ENCODE data around the gene TSPAN17. TPM values are rescaled to one million over a fixed set of nuclear protein-coding genes. Genes with fewer than 3 reads are reported as not detected.

Gene TSPAN17
- total and polyA plus RNA-seq, 9 of the 15 experiments (the other 6 are each of a cell fraction or from before 2014, with no cell fraction given), result 0.73 to 58.3 (median 34.5) TPM

- TF ChIP-seq, protein P1, sequence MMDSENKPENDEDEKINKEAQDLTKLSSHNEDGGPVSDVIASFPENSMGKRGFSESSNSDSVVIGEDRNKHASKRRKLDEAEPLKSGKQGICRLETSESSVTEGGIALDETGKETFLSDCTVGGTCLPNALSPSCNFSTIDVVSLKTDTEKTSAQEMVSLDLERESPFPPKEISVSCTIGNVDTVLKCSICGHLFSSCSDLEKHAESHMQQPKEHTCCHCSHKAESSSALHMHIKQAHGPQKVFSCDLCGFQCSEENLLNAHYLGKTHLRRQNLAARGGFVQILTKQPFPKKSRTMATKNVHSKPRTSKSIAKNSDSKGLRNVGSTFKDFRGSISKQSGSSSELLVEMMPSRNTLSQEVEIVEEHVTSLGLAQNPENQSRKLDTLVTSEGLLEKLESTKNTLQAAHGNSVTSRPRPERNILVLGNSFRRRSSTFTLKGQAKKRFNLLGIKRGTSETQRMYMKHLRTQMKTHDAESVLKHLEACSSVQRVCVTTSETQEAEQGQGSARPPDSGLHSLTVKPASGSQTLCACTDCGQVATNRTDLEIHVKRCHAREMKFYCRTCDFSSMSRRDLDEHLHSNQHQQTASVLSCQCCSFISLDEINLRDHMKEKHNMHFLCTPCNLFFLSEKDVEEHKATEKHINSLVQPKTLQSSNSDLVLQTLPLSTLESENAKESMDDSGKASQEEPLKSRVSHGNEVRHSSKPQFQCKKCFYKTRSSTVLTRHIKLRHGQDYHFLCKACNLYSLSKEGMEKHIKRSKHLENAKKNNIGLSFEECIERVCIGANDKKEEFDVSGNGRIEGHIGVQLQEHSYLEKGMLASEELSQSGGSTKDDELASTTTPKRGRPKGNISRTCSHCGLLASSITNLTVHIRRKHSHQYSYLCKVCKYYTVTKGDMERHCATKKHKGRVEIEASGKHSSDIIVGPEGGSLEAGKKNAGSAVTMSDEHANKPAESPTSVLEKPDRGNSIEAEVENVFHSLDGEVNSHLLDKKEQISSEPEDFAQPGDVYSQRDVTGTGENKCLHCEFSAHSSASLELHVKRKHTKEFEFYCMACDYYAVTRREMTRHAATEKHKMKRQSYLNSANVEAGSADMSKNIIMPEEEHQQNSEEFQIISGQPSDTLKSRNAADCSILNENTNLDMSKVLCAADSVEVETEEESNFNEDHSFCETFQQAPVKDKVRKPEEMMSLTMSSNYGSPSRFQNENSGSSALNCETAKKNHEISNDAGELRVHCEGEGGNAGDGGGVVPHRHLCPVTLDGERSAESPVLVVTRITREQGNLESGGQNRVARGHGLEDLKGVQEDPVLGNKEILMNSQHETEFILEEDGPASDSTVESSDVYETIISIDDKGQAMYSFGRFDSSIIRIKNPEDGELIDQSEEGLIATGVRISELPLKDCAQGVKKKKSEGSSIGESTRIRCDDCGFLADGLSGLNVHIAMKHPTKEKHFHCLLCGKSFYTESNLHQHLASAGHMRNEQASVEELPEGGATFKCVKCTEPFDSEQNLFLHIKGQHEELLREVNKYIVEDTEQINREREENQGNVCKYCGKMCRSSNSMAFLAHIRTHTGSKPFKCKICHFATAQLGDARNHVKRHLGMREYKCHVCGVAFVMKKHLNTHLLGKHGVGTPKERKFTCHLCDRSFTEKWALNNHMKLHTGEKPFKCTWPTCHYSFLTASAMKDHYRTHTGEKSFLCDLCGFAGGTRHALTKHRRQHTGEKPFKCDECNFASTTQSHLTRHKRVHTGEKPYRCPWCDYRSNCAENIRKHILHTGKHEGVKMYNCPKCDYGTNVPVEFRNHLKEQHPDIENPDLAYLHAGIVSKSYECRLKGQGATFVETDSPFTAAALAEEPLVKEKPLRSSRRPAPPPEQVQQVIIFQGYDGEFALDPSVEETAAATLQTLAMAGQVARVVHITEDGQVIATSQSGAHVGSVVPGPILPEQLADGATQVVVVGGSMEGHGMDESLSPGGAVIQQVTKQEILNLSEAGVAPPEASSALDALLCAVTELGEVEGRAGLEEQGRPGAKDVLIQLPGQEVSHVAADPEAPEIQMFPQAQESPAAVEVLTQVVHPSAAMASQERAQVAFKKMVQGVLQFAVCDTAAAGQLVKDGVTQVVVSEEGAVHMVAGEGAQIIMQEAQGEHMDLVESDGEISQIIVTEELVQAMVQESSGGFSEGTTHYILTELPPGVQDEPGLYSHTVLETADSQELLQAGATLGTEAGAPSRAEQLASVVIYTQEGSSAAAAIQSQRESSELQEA (IDR thresholded peaks at IDR 0.05; ENCODE audit: low read depth), result no peak
- TF ChIP-seq MYNN (IDR thresholded peaks at IDR 0.05) (no peak), MYNN (CRISPR knock-in tag; IDR thresholded peaks at IDR 0.05) (no peak), ZC3H8 (IDR thresholded peaks at IDR 0.05) (no peak), CBX8 (IDR thresholded peaks at IDR 0.05; ENCODE audit: borderline replicate concordance, extremely low read depth, low read depth, low read length, poor library complexity, severe bottlenecking) (no peak), ZNF146 (CRISPR knock-in tag; IDR thresholded peaks at IDR 0.05; ENCODE audit: unreplicated experiment) (no peak), SMARCE1 (IDR thresholded peaks at IDR 0.05) (no peak), ATF6 (CRISPR knock-in tag; IDR thresholded peaks at IDR 0.05) (no peak)
- TF ChIP-seq, protein P2, sequence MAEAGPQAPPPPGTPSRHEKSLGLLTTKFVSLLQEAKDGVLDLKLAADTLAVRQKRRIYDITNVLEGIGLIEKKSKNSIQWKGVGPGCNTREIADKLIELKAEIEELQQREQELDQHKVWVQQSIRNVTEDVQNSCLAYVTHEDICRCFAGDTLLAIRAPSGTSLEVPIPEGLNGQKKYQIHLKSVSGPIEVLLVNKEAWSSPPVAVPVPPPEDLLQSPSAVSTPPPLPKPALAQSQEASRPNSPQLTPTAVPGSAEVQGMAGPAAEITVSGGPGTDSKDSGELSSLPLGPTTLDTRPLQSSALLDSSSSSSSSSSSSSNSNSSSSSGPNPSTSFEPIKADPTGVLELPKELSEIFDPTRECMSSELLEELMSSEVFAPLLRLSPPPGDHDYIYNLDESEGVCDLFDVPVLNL (CRISPR knock-in tag; IDR thresholded peaks at IDR 0.05; ENCODE audit: low read depth), result no peak
- TF ChIP-seq, protein P3, sequence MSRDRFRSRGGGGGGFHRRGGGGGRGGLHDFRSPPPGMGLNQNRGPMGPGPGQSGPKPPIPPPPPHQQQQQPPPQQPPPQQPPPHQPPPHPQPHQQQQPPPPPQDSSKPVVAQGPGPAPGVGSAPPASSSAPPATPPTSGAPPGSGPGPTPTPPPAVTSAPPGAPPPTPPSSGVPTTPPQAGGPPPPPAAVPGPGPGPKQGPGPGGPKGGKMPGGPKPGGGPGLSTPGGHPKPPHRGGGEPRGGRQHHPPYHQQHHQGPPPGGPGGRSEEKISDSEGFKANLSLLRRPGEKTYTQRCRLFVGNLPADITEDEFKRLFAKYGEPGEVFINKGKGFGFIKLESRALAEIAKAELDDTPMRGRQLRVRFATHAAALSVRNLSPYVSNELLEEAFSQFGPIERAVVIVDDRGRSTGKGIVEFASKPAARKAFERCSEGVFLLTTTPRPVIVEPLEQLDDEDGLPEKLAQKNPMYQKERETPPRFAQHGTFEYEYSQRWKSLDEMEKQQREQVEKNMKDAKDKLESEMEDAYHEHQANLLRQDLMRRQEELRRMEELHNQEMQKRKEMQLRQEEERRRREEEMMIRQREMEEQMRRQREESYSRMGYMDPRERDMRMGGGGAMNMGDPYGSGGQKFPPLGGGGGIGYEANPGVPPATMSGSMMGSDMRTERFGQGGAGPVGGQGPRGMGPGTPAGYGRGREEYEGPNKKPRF (IDR thresholded peaks at IDR 0.05; ENCODE audit: low read depth, low read length), result no peak
These were observed 37.4 kb upstream of the TSPAN17 start, which contains the start of gene GPRIN1 (continued) for GRCh38 chr5:176609724-176610434.
